Measurements from ENCODE around the gene P2RX2. TPM values are rescaled to one million over a fixed set of nuclear protein-coding genes. Genes with fewer than 3 reads are reported as not detected.

P2RX2 gene
- total and polyA plus RNA-seq, 2 experiments from 2014 or later = not detected

GRCh38 chr12:132661972-132662371, 43.4 kb downstream of the P2RX2 start:
- H3K27ac ChIP-seq = no peak overlapping the region
- TF ChIP-seq, protein P1, sequence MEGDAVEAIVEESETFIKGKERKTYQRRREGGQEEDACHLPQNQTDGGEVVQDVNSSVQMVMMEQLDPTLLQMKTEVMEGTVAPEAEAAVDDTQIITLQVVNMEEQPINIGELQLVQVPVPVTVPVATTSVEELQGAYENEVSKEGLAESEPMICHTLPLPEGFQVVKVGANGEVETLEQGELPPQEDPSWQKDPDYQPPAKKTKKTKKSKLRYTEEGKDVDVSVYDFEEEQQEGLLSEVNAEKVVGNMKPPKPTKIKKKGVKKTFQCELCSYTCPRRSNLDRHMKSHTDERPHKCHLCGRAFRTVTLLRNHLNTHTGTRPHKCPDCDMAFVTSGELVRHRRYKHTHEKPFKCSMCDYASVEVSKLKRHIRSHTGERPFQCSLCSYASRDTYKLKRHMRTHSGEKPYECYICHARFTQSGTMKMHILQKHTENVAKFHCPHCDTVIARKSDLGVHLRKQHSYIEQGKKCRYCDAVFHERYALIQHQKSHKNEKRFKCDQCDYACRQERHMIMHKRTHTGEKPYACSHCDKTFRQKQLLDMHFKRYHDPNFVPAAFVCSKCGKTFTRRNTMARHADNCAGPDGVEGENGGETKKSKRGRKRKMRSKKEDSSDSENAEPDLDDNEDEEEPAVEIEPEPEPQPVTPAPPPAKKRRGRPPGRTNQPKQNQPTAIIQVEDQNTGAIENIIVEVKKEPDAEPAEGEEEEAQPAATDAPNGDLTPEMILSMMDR (IDR thresholded peaks at IDR 0.05; ENCODE audit: low read depth, low read length) = no peak
- peaks cover 43% of the 10 kb centered on the region for H3K36me3 ChIP-seq
- H3K4me1 ChIP-seq (ENCODE audit: low read depth) = no peaks in the 10 kb centered on the region
- no peaks in the 10 kb centered on the region for H3K27me3 ChIP-seq
- H3K9me3 ChIP-seq (ENCODE audit: low read depth) = no peaks in the 10 kb centered on the region
- no peak overlapping the region for H3K4me3 ChIP-seq
- no peak for DNase-seq (ENCODE audit: low read depth in 1 of 2, low spot score in 1 of 2)

DNA sequence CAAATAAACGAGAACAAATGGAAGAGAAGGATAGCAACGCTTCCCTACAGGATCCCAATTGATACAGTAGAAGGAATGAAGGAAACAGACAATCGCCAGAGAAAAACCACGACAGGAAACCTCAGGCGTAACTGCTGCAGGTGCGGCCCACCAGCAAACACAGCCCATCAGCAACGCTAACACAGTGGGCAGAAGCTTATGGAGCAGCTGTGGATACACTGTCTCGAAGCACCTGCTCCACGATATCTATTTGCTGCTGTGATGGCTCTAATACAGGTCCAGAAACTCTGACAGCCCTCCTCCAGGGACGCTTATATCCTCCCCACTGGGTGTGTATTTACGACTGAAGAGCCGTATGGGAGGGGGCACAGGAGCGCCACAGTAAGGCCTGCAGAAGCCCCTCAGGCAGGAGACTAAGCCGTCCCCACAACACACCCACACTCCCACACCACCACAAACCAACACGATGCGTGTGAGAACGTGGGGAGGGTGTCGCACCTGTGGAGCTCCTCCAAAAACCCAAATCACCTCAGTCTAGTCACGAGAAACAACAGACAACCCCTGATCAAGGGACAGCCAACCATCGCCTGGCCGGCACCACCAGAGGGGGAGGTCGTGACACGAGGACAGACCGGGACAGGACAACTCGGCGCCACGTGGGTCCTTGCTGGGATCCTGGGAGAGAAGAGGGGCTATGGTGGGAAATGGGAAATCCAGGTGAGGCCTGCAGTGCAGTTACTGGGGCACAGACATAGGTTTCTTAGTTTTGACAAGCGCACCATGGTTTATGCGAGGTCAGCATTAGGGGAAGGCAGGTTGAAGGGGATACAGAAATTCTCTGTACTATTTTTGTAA, 44.6 kb downstream of the P2RX2 start:
- Histone ChIP-seq H3K27me3 (no peaks in the 10 kb centered on the region), H3K27ac (no peak overlapping the region), H3K4me3 (no peak overlapping the region), H3K36me3 (peaks cover 41% of the 10 kb centered on the region), H3K4me1 (ENCODE audit: low read depth) (no peaks in the 10 kb centered on the region), H3K9me3 (ENCODE audit: low read depth) (no peaks in the 10 kb centered on the region)
- no peak for DNase-seq (ENCODE audit: low read depth in 1 of 2, low spot score in 1 of 2)
- TF ChIP-seq, protein P1 (IDR thresholded peaks at IDR 0.05; ENCODE audit: low read depth, low read length) = no peak

DNA sequence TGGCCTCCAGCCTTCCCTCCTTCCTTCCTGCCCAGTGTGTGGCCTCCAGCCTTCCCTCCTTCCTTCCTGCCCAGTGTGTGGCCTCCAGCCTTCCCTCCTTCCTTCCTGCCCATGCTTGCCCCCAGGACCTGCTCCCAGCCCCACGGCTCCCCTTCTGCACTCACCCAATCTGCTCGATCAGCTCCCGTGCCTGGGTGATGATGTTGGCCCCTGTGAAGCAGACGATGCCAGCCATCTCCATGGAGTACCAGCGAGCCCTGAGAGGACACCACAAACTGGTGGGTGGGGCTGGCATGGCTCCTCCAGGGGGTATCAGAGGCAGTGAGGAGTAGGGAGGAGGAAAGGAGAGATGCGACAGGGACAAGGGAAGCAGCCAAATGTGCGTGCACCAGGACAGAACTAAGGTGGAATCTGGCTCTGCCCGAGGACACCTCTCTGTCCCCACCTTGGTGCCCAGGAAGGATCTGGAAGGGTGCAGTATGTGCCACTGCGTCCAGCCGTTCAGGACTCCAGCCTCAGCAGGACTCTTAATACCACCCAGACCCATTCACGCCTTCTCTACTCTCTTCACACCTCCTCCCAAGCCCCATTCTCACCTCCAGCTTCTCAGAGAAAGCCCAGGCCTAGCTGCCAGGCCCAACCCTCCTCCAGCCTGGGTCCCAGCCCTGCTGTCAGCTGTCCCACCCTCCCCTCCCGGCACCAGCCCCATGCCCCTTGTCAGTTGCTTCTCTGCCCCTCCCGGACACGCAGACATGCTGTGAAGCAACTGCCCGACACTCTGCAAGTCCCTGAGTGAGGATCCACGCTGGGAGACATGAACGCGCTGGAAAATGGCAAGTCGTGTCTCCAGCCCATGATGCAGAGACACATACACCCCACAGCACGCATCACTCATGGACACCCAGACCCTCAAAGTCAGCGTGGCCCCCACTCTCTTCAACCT, 45.9 kb downstream of the P2RX2 start:
- no peak for DNase-seq (ENCODE audit: low read depth in 1 of 2, low spot score in 1 of 2)
- Histone ChIP-seq H3K27ac (no peak overlapping the region), H3K9me3 (ENCODE audit: low read depth) (no peaks in the 10 kb centered on the region), H3K4me3 (no peak overlapping the region), H3K27me3 (no peaks in the 10 kb centered on the region), H3K36me3 (peaks cover 40% of the 10 kb centered on the region), H3K4me1 (ENCODE audit: low read depth) (no peaks in the 10 kb centered on the region)
- TF ChIP-seq, protein P1 (IDR thresholded peaks at IDR 0.05; ENCODE audit: low read depth, low read length) = no peak

GRCh38 chr12:132665149-132665491, 46.5 kb downstream of the P2RX2 start:
- peaks cover 40% of the 10 kb centered on the region for H3K36me3 ChIP-seq

GRCh38 chr12:132665794-132666193, 47.2 kb downstream of the P2RX2 start:
- Histone ChIP-seq H3K27ac (no peak overlapping the region), H3K36me3 (peaks cover 36% of the 10 kb centered on the region), H3K9me3 (ENCODE audit: low read depth) (no peaks in the 10 kb centered on the region), H3K4me1 (ENCODE audit: low read depth) (no peaks in the 10 kb centered on the region), H3K27me3 (no peaks in the 10 kb centered on the region), H3K4me3 (no peak overlapping the region)
- no peak for DNase-seq (ENCODE audit: low read depth in 1 of 2, low spot score in 1 of 2)
- TF ChIP-seq, protein P1 (IDR thresholded peaks at IDR 0.05; ENCODE audit: low read depth, low read length) = no peak

More at GRCh38 chr12:132665149-132665491, 46.5 kb downstream of the P2RX2 start:
- TF ChIP-seq, protein P1 (IDR thresholded peaks at IDR 0.05; ENCODE audit: low read depth, low read length) = no peak
- DNase-seq (ENCODE audit: low read depth in 1 of 2, low spot score in 1 of 2) = no peak
- Histone ChIP-seq H3K4me1 (ENCODE audit: low read depth) (no peaks in the 10 kb centered on the region), H3K27ac (no peak overlapping the region), H3K27me3 (no peaks in the 10 kb centered on the region), H3K9me3 (ENCODE audit: low read depth) (no peaks in the 10 kb centered on the region), H3K4me3 (no peak overlapping the region)
